HepG2 (cell line): Measurements from ENCODE around the gene TAF13. TPM values are rescaled to one million over a fixed set of nuclear protein-coding genes. Genes with fewer than 3 reads are reported as not detected.

ENCODE experiments used
- ATF7-NPFF ChIP-seq: sonication (generic); formaldehyde crosslinking; IDR thresholded peaks from 2 replicates; pipeline ENCODE4 v1.8.1; 2023; ENCODE audit warnings: mild to moderate bottlenecking, low read depth, missing genetic modification reagents, moderate library complexity
- CBFB ChIP-seq: sonication (generic); formaldehyde crosslinking; IDR thresholded peaks from 2 replicates; pipeline ENCODE4 v1.4.0; 2020; ENCODE audit warnings: missing genetic modification reagents
- CBX5 ChIP-seq: sonication (generic); formaldehyde crosslinking; IDR thresholded peaks from 2 replicates; pipeline ENCODE4 v1.4.0; 2020; ENCODE audit warnings: missing genetic modification reagents, borderline replicate concordance
- ELF3 ChIP-seq: IDR thresholded peaks from 2 replicates; pipeline ENCODE4 v1.6.1; 2016; ENCODE audit warnings: missing genetic modification reagents, missing compliant biosample characterization
- EP300 ChIP-seq, 3 experiments: sonication (generic) in 1 of 3; formaldehyde crosslinking in 1 of 3; IDR thresholded peaks; 2 replicates each; pipeline versions ENCODE4 v1.5.1 to v1.6.1; 2011 to 2020; ENCODE audit warnings: low read depth in 2 of 3, low read length in 2 of 3, borderline replicate concordance in 1 of 3, improper control_type of control experiment in 1 of 3, mild to moderate bottlenecking in 1 of 3, missing genetic modification reagents in 1 of 3, moderate library complexity in 1 of 3
- KLF6 ChIP-seq: IDR thresholded peaks from 2 replicates; pipeline ENCODE4 v1.8.0; 2016; ENCODE audit warnings: missing biosample characterization, missing genetic modification reagents
- PRMT3 ChIP-seq: sonication (generic); formaldehyde crosslinking; IDR thresholded peaks from 2 replicates; pipeline ENCODE4 v1.8.1; 2022; ENCODE audit warnings: low read depth, mild to moderate bottlenecking, moderate library complexity, missing genetic modification reagents, borderline replicate concordance
- RAD21 ChIP-seq: fragments of 450-650 bp; formaldehyde crosslinking; IDR thresholded peaks from 2 replicates; pipeline ENCODE4 v1.5.0; 2020; ENCODE audit warnings: mild to moderate bottlenecking
- RERE ChIP-seq: IDR thresholded peaks from 2 replicates; pipeline ENCODE4 v1.6.1; 2016; ENCODE audit warnings: low read depth, missing genetic modification reagents, missing compliant biosample characterization
- SOX5 ChIP-seq: IDR thresholded peaks from 2 replicates; pipeline ENCODE4 v1.6.1; 2016; ENCODE audit warnings: borderline replicate concordance
- ZBTB25 ChIP-seq: IDR thresholded peaks from 2 replicates; pipeline ENCODE4 v1.6.1; 2018; ENCODE audit warnings: missing genetic modification reagents
- ZSCAN25 ChIP-seq: sonication (generic); formaldehyde crosslinking; IDR thresholded peaks from 2 replicates; pipeline ENCODE4 v1.8.0; 2022; ENCODE audit warnings: mild to moderate bottlenecking, missing genetic modification reagents
- ZSCAN9 ChIP-seq: IDR thresholded peaks from 2 replicates; pipeline ENCODE4 v1.6.1; 2016; ENCODE audit warnings: borderline replicate concordance
- polyA plus RNA-seq, 8 experiments: library from polyadenylated mRNA; depleted of rRNA in 3 of 8; stranded (reverse) in 7 of 8; unstranded in 1 of 8; fragments of >200 nt; fragmentation: Illumina TruSeq in 4 of 8; extraction: Trizol in 4 of 8; gene quantifications; 2 replicates each; pipeline versions ENCODE4 v1.2.1 to v1.2.3, GENCODE V29; 2011 to 2016; ENCODE audit warnings: low read depth in 4 of 8, missing spikeins in 1 of 8, mixed read lengths in 1 of 8; ENCODE audit not compliant: insufficient read depth in 1 of 8
- total RNA-seq, 5 experiments: library from RNA; depleted of rRNA; stranded (reverse); fragments of >200 nt; fragmentation: Illumina TruSeq; extraction: Trizol; gene quantifications; 2 replicates each; pipeline ENCODE4 v1.2.3, GENCODE V29; 2016; ENCODE audit warnings: low read depth in 1 of 5
- TF ChIP-seq, protein P1 (sequence below): sonication (generic); formaldehyde crosslinking; IDR thresholded peaks from 2 replicates; pipeline ENCODE4 v1.5.1; 2020; ENCODE audit warnings: missing genetic modification reagents, mild to moderate bottlenecking, borderline replicate concordance
- TF ChIP-seq, protein P2 (sequence below): sonication (generic); formaldehyde crosslinking; IDR thresholded peaks from 2 replicates; pipeline ENCODE4 v1.5.0; 2020; ENCODE audit warnings: mild to moderate bottlenecking, missing genetic modification reagents
- TF ChIP-seq, protein P3 (sequence below): IDR thresholded peaks from 2 replicates; pipeline ENCODE4 v1.6.1; 2016; ENCODE audit warnings: low read depth, borderline replicate concordance

TAF13 gene
- total and polyA plus RNA-seq, 2 of the 13 experiments (the other 11 are each of a cell fraction or from before 2014, with no cell fraction given), result 11.5 to 36.3 TPM

DNA sequence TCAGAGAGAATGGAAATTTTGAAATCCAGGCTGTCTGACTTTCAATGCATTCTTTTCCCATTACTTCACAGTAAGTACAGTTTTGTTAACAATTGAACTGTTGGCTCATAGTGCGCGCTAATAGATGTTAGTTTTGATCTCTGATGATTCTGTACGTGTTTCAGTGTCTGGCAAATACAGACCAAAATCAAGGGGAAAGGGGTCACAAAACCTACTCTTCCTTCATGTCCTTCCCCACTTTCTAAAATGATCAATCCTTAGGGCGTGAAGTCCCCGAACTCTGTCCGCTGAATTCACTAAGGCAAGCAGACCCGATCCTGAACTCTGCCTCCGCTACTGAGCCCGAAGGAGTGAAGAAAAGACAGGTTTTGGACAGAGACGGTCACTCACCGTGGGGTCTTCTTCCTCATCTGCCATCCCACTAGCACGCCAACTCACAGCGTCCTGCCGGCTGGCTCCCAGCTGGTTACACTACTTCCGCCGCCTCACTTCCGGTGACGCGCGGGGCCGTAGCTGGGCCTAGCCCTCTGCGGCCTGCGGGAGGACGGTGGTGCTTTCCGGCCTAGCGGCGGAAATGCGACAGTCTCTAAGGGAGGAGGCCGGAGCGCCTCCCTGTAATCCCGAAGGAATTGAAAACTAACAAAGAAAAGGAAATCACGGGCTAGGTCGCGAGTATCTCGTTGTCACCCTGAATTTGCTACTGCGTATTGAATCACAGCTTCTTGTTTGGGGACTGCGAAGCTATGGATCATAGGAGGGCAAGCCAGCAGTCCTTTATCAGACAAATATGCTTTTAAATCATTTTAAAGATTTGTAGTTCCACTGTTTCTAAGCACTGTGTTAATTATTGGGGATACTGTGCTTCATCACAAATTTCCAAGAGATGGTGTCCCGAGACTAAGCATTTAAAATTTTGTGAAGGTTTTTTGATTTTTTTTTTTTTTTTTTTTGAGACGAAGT is at the start of gene TAF13 (continued):
- TF ChIP-seq ATF7-NPFF (0 out of 2 replicates have a peak, but pooled peaks have one; percentile 42), RERE (CRISPR knock-in tag) (0 out of 2 replicates have a peak, but pooled peaks have one; percentile 18), KLF6 (CRISPR knock-in tag) (peak; percentile 71), ZSCAN9 (CRISPR knock-in tag) (peak; percentile 90), ZSCAN25 (no peak), ELF3 (CRISPR knock-in tag) (peak; percentile 85), CBX5 (CRISPR knock-in tag) (peak; percentile 75; the same call in 1 of the 2 replicates), ZBTB25 (CRISPR knock-in tag) (peak; percentile 54), PRMT3 (no peak), CBFB (peak; percentile 91), RAD21 (CRISPR knock-in tag) (peak; percentile 9; the same call in 1 of the 2 replicates), EP300 (IDR thresholded peaks at IDR 0.05; ENCODE audit: low read depth in 2 of 2, low read length in 2 of 2) (no peak), EP300 (CRISPR knock-in tag; IDR thresholded peaks at IDR 0.05; ENCODE audit: borderline replicate concordance) (peak; percentile 55; the same call in 1 of the 2 replicates), SOX5 (CRISPR knock-in tag) (peak; percentile 58; the same call in 1 of the 2 replicates)
- TF ChIP-seq, protein P1, sequence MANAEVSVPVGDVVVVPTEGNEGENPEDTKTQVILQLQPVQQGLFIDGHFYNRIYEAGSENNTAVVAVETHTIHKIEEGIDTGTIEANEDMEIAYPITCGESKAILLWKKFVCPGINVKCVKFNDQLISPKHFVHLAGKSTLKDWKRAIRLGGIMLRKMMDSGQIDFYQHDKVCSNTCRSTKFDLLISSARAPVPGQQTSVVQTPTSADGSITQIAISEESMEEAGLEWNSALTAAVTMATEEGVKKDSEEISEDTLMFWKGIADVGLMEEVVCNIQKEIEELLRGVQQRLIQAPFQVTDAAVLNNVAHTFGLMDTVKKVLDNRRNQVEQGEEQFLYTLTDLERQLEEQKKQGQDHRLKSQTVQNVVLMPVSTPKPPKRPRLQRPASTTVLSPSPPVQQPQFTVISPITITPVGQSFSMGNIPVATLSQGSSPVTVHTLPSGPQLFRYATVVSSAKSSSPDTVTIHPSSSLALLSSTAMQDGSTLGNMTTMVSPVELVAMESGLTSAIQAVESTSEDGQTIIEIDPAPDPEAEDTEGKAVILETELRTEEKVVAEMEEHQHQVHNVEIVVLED, result peak; percentile 81; the same call in 1 of the 2 replicates
- TF ChIP-seq, protein P2, sequence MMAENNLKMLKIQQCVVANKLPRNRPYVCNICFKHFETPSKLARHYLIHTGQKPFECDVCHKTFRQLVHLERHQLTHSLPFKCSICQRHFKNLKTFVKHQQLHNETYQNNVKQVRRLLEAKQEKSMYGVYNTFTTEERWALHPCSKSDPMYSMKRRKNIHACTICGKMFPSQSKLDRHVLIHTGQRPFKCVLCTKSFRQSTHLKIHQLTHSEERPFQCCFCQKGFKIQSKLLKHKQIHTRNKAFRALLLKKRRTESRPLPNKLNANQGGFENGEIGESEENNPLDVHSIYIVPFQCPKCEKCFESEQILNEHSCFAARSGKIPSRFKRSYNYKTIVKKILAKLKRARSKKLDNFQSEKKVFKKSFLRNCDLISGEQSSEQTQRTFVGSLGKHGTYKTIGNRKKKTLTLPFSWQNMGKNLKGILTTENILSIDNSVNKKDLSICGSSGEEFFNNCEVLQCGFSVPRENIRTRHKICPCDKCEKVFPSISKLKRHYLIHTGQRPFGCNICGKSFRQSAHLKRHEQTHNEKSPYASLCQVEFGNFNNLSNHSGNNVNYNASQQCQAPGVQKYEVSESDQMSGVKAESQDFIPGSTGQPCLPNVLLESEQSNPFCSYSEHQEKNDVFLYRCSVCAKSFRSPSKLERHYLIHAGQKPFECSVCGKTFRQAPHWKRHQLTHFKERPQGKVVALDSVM (CRISPR knock-in tag), result peak; percentile 70; the same call in 1 of the 2 replicates
- TF ChIP-seq, protein P3, sequence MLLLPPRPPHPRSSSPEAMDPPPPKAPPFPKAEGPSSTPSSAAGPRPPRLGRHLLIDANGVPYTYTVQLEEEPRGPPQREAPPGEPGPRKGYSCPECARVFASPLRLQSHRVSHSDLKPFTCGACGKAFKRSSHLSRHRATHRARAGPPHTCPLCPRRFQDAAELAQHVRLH (CRISPR knock-in tag), result peak; percentile 73; the same call in 1 of the 2 replicates
